KG1 (cell line): ENCODE data around the gene OR2T8.

Experiments used
- DNase-seq: peaks from one replicate; lab custom pipeline; 2025; lab: John Stamatoyannopoulos, UW

Gene OR2T8

GRCh38 chr1:247919952-247920351 is at the start of gene OR2T8:
Gene OR2T8, plus strand, starts transcription at chr1:247920252. Its CDS starts 766 bp downstream, at chr1:247921018.
- no peak for DNase-seq

GRCh38 chr1:247883346-247883745 is 36.7 kb upstream of the OR2T8 start:
- no peak for DNase-seq

- no peak for DNase-seq
These were observed 35.1 kb upstream of the OR2T8 start for GRCh38 chr1:247884797-247885413.

- no peak for DNase-seq
These were observed 24.9 kb upstream of the OR2T8 start, which contains the start of gene OR2W3 for GRCh38 chr1:247895163-247895637. Gene OR2W3, plus strand, starts transcription at chr1:247895587. Its CDS starts 0 bp downstream, at chr1:247895587.

GRCh38 chr1:247895976-247896375 is 24.1 kb upstream of the OR2T8 start:
- no peak for DNase-seq

- DNase-seq: no peak
These were observed 15.9 kb upstream of the OR2T8 start for GRCh38 chr1:247904122-247904521.

GRCh38 chr1:247905181-247905580 is 14.9 kb upstream of the OR2T8 start:
- no peak for DNase-seq

GRCh38 chr1:247905910-247906503 is 14.0 kb upstream of the OR2T8 start:
- DNase-seq: no peak

GRCh38 chr1:247906504-247907047 is 13.5 kb upstream of the OR2T8 start:
- peak; percentile 60 for DNase-seq

- DNase-seq: no peak
These were observed 11.3 kb upstream of the OR2T8 start for GRCh38 chr1:247908766-247909165.

GRCh38 chr1:247913786-247914185 is 6.3 kb upstream of the OR2T8 start:
- DNase-seq: no peak

GRCh38 chr1:247914941-247915662 is 5.0 kb upstream of the OR2T8 start:
- DNase-seq: no peak

GRCh38 chr1:247923941-247924340 is 3.9 kb downstream of the OR2T8 start:
- DNase-seq: no peak

- DNase-seq: no peak
These were observed 4.8 kb downstream of the OR2T8 start, which contains the start of gene OR2AJ1 for GRCh38 chr1:247924868-247925267. Gene OR2AJ1, plus strand, starts transcription at chr1:247924889. Its CDS starts 8,880 bp downstream, at chr1:247933769.

GRCh38 chr1:247933989-247934388 is 13.9 kb downstream of the OR2T8 start:
- DNase-seq: no peak

- DNase-seq: no peak
These were observed 15.7 kb downstream of the OR2T8 start for GRCh38 chr1:247935781-247936180.

GRCh38 chr1:247936415-247936814 is 16.4 kb downstream of the OR2T8 start:
- DNase-seq: no peak

GRCh38 chr1:247936965-247937734 is 17.1 kb downstream of the OR2T8 start:
- DNase-seq: peak; percentile 81

- DNase-seq: no peak
These were observed 22.6 kb downstream of the OR2T8 start for GRCh38 chr1:247942624-247943023.

- DNase-seq: no peak
These were observed 28.5 kb downstream of the OR2T8 start, which contains the start of gene OR2L8 for GRCh38 chr1:247948558-247948957. Gene OR2L8, plus strand, starts transcription at chr1:247948858. Its CDS starts 0 bp downstream, at chr1:247948858.

GRCh38 chr1:247953408-247953807 is 33.4 kb downstream of the OR2T8 start:
- no peak for DNase-seq

GRCh38 chr1:247961791-247962190 is 41.7 kb downstream of the OR2T8 start:
- no peak for DNase-seq
